Occipital lobe (tissue), 2 donors: ENCODE results near the gene CCNT2. TPM values are rescaled to one million over a fixed set of nuclear protein-coding genes. Genes with fewer than 3 reads are reported as not detected.
"Not testable (repeated sequence)": the region's sequence is repeated elsewhere in the genome, so short reads cannot be mapped to it uniquely, and the experiment has no call there.

Experiments used
- DNase-seq: peaks from one replicate; lab custom pipeline; 2025; lab: John Stamatoyannopoulos, UW
- total RNA-seq: library from RNA; depleted of rRNA; stranded (reverse); fragments of >200 nt; gene quantifications from one replicate; pipeline ENCODE4 v1.2.3, GENCODE V29; 2014

Gene CCNT2
- 106 TPM for total RNA-seq

DNA sequence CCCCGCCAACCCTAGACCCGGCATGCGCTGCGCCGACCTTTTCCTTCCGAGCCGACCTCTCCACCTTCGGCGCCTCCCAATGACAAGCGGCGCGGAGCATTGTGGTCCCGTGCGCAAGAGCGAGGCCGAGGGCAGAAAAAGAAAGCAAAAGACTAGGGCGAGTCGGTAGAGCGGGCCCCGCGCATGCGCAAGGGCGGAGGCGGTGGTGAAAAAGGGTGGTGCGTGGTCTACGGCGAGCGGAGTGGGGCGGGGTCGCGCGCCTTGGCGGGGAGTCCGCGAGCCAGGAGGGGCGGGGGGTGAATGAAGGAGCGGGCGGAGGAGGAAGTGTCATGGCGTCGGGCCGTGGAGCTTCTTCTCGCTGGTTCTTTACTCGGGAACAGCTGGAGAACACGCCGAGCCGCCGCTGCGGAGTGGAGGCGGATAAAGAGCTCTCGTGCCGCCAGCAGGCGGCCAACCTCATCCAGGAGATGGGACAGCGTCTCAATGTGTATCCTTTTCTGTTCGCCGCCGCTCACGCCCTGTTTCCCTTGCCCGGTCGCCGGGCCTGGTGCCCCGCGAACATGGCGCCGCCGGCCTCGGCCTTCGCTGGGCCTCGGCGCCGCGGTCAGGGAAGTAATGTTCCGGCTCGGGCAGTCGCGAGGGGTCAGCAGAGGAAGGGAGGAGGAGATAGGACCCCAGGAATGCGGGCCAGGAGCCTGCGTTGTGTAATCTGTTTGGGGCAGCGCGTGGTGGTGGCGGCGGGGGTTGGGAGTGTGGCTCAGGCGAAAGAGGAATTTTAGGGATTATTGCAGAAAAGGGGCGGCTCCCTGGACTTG is at the start of gene CCNT2:
Gene CCNT2 (plus strand): TSS at position 297 of the 815 bp plus-strand sequence. CDS start 33 bp downstream, at position 330.
- DNase-seq, result peak; percentile 99

DNA sequence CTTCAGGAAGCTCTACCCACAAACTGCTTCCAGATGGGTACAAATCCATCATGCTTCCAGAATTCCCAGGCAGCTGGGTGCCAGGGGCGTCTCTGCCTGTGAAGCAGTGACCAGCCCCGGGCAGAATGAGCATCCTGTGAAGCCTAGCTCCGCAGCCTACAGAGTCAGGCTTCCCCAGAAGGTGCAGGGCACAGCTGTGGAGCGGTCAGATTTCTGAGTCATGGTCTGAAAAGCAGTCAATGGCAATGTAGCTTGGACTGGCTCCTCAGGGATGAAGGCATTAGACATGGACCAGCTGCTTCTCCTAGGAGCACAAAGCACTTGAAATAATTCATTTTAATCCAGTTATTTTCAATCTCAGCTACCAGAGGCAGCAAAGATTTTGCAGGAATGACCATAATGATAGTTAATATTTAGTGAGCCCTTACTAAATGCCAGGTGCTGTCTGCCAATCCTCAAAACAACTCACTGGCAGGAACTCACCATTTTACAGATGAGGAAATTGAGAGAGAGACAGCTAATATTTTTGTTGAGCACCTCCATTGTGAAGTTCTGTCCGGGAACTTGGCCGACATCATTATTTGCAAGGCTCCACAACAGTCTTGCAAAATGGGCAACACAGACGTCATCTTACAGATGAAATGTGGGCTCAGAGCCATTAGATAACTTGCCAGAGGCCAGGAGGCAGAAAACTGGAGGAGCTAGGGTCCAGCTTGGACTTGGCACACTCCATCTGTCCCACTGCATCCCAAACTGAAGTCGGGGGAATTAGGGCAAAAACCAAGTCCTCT is 48.5 kb upstream of the CCNT2 start:
- peak; percentile 5 for DNase-seq

DNA sequence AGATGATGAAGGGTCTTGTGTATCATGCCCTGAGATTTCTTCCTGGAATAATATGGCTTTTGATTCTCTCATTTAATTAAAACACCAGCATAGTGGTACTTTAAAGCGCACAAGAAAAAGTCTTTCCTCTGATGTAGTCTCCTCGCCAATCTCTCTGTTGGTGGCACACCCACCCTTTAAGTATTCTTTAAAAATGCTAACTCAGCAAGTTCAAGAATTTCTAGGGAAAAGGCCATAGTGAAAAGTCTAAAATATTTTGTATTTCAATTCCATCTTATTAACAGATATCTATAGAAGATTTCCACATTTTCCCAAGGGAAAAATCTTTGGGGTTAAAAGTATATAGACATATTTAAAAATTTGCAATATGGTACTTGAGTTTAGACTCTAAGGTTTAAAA is 45.5 kb upstream of the CCNT2 start:
- DNase-seq, result no peak

DNA sequence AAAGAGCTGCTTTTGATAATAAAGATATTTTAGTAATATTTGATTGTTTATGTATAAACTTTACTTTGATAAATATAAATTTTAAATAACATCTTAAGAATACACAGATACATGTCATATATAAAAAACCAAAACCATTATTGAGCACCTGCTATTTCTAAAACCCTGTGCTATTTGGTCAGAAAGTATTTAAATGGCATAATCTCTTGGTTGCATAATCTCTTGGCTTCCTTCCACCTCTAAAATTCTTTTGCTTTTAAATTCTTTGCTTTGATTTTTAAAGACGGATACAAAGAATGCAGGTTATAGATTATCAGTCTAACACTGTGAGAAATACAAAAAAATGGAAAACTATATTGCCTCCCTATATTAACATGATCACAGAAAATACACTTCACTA is 43.3 kb upstream of the CCNT2 start:
- no peak for DNase-seq

DNA sequence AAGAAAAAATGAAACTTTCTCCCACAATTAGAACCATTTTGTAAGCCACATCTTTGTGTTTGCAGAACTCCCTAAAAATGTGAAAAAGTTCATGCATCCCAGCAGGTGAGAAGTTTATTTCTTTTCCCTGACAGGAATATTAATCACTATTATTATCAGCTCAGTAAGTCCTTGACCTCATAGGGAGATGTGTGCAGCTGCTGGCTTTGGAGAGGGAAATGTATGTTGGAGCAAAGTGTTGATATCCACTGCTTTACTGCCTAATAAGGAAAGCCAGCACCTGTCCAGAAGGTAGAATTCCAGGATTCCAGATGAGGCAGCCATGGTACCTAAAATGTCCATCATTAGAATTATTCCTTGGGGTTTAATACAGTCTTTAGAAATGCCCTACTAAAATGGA is 35.8 kb upstream of the CCNT2 start:
- DNase-seq, result no peak

DNA sequence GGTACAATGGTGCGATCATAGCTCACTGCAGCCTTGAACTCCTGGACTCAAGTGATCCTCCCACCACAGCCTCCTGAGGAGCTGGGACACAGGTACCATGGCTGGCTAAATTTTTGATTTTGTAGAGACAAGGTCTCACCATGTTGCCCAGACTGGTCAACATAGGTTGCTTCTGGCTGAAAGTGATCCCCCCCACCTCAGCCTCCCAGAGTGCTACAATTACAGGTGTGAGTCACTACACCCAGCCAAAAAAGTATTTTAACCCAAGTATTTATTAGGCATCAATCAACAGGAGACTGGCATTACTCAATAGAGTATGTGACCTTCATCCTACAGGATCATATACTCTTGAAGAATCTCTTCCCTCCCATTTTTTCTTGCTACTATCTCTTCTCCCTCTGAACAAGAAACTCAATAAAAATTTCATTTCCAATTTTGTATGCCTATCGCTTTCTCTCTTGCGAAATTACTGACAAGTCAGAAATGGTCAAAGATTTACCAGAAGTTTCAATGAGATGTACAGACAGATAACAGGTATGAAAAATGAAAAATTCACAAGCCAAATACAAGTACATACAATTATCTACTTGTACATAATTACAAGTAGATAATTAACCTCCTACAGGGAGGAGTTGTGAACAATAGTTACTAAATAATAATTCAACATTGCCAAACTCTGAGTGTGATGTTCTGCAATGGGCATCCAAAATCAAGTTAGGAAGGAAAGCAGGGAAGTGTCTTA is 34.9 kb upstream of the CCNT2 start:
- no peak for DNase-seq

DNA sequence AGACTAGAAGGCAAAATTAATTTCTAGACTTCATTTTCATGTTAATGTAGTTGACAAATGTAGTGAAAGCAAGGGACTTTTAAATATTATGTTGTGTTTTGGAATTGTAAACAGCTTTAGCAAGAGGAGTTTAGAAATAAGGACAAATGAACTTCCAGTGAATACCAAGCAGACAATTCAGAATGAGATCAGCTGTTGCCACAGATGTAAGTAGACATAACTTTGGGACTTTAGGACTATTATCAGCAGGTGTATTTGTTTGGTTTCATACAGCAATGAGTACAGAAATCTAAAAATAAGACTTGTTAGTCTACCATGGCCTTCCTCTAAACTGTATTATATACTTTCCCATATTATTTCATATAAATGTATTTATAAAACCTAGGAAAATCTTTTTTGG is 34.2 kb upstream of the CCNT2 start:
- no peak for DNase-seq

DNA sequence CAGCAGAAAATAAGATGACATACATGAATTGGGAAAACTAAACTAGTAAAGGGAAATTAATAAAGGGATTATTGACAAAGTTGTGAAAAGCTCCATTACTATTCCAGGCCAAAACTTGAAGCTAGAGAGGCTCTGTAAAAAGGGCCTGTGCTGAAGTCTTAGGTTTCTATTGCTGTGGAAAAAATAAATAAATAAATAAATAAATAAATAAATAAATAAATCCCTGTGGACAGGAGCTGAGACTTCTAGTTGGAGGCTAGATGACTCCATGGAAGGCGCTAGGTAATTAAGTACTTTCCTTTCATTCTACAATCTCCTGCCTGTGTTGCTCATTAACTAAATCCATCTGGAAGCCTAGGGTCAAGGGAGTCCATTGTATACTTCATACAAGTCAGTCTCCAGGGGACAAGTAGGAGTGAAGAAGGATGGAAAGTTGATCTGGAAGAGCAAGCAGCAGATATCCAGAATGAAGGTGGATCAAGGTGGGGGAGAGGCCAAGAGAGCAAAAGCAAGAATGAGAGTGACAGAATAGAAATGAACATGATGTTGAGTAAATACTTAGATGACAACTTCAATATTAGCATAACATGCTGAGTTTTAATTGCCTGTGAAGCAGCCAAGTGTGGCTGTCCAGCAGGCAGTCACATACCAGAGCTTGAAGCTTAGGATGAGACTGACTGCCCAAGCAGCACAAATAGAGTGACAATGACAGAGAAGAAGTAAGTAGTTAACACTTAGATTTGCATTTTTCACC is 26.2 kb upstream of the CCNT2 start:
- no peak for DNase-seq

DNA sequence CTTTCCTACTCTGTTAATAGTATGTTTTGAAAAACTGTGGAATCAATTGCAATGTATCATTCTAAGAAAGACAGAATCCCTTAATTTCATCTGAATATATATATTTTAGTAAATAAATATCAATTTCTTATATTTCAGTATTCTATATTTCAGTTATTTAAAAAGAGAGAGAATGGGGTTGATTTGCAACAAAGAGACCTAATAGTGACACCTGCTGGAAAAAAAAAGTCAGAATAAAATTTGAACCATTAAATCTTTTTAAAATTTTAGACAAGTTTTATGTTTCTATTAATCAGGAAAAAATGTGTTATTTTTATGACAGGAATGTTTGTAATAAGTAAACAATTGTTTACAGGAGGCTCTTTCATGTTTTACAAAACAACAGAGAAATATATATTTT is 20.7 kb upstream of the CCNT2 start:
- DNase-seq, result no peak

DNA sequence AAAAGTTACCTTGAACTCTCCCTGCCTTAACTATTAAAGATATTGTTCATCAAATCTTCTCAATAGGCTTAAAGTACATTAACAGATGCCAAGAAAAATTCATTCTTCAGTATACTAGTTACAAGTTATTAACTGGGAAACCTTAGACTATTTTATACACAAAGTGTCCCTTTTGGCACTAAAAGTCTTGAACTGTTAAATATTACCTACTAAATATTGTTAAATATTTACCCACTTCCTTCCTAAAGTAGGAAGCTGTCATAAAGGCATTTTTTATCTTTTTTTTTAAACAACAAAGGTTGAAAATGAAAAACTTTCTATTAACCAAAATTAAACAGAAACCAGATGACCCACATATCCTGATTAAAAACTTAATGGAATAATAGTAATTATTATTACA is 19.4 kb upstream of the CCNT2 start:
- DNase-seq, result no peak

DNA sequence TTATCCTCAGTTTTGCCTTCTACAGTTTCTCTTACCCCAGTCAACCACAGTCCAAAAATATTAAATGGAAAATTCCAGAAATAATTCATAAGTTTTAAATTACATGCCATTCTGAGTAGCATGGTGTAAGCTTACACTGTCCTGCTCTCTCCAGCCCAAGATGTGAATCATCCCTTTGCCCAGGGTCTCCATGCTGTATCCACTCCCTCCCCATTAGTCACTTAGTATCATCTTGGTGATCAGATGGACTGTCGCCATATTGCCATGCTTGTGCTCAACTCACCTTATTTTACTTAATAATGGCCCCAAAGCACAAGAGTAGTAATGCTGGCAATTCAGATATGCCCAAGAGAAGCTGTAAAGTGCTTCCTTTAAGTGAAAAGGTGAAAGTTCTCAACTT is 18.5 kb upstream of the CCNT2 start:
- DNase-seq, result no peak

DNA sequence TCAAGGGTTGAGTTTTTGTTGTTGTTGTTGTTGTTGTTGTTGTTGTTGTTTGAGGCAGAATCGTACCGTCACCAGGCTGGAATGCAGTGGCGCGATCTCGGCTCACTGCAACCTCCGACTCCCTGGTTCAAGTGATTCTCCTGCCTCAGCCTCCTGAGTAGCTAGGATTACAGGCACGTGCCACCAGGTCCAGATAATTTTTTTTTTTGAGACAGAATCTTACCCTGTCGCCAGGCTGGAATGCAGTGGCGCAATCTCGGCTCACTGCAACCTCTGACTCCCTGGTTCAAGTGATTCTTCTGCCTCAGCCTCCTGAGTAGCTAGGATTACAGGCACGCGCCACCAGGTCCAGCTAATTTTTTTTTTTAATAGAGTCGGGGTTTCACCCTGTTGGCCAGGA is 14.9 kb upstream of the CCNT2 start:
- not testable (repeated sequence) for DNase-seq

DNA sequence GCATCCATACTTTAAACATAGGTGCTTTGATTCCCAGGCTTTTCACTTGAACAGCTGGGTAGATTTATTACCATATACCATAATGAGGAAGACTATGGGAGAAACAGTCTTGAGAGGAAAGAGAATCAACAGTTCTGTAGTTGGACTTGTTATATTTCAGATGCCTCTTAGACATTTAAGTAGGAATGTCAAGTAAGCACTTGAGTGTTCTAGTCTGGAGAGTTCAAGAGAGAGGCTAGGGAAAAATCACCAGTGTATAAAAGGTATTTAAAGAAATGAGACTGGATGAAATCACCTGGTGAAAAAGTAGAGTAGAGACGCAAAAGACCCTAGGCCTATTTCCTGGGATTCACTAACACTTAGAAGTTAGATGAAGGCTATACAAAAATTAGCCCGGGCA is 13.5 kb upstream of the CCNT2 start:
- no peak for DNase-seq

DNA sequence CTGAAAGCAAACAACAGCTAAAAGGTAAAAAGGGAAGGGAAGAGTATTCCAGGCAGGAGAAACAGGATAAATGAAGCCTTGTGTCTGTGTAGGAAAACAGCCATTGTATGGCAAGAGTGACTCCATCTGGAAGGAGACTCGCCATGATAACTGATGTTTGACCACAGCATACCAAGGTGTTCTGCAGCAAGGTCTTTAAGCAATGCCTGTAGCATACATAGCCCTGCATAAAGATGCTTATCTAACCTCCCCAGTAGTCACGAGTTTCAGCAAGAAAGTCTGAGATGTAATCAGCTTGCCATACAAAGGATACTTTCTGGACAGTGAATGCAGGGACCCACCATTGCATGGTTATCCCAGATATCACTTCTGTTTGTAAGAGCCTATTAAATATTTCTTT is 11.9 kb upstream of the CCNT2 start:
- no peak for DNase-seq

DNA sequence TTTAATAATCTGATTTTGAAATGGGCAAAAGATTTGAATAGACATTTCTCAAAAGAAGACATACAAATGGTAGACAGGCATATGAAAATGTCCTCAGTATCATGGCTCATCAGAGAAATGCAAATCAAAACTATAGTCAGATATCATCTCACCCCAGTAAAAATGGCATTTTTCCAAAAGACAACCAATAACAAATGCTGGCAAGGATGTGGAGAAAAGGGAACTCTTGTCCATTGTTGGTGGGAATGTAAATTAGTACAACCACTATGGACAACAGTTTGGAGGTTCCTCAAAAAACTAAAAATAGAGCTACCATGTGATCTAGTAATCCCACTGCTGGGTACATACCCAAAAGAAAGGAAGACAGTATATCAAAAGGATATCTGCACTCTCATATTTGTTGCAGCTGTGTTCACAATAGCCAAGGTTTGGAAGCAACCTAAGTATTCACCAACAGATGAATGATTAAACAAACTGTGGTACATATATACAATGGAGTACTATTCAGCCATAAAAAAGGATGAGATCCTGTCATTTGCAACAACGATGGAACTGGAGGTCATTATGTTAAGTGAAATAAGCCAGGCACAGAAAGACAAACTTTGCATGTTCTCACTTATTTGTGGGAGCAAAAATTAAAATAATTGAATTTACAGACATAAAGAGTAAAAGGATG is 11.0 kb upstream of the CCNT2 start:
- DNase-seq, result not testable (repeated sequence)

DNA sequence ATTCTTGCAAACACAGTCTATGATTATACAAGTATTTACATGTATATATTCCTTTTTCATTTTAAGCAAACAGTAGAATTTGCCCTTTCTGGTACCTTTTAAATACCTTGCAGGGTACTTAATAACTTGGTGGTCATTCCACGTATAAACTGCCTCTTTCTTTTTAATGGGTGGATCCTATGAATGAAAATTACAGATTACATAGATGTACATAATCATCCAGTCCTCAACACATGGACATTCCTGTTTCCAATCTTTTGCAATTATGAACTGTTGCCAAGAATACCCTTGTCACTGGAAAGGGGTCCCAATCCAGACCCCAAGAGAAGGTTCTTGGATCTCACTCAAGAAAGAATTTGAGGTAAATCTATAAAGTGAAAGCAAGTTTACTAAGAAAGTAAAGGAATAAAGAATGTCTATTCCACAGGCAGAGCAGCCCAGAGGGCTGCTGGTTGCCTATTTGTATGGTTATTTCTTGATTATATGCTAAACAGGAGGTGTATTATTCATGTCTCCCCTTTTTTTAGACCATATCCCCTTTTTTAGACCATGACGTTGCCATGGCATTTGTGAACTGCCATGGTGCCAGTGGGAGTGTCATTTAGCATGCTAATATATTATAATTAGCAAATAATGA is 7.7 kb upstream of the CCNT2 start:
- no peak for DNase-seq

DNA sequence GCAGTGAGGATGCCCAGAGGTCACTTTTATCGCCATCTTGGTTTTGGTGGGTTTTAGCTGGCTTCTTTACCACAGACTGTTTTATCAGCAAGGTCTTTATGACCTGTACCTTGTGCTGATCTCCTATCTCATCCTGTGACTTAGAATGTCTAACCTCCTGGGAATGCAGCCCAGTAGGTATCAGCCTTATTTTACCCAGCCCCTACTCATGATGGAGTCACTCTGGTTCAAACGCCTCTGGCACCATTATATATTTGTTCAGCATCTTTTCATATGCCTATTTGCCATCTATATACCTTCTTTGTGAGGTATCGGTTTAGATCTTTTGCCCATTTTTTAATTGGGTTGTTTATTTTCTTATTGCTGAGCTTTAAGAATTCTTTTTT is 7.2 kb upstream of the CCNT2 start:
- DNase-seq, result no peak

DNA sequence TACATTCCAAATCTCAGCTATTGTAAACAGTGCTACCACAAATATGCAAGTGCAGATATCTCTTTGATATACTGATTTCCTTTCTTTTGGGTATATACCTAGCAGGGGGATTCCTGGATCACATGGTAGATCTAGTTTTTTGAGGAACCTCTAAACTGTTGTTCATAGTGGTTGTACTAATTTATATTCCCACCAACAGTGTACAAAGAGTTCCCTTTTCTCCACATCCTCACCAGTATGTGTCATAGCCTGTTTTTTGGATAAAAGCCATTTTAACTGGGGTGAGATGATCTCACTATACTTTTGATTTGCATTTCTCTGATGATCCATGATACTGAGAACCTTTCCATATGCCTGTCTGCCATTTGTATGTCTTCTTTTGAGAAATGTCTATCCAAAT is 6.3 kb upstream of the CCNT2 start:
- DNase-seq, result no peak

DNA sequence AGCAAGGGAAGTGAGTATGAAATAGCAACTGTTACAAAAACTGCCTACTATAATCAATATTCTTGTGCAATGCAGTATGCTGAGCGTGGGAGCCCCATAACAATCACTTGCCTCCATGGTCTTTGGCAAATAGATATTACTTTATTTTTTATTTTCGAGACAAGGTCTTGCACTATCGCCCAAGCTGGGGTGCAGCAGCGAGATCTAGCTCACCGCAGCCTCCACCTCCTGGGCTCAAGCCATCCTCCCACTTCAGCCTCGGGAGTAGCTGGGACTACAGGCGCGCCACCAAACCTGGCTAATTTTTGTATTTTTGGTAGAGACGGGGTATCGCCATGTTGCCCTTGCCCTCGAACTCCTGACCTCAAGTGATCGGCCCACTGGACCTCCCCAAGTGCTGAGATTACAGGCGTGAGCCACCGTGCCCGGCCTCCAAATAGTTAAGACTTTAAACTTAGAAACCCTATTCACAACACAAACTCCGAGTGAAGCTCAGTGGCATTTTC is 1.2 kb upstream of the CCNT2 start:
- no peak for DNase-seq

DNA sequence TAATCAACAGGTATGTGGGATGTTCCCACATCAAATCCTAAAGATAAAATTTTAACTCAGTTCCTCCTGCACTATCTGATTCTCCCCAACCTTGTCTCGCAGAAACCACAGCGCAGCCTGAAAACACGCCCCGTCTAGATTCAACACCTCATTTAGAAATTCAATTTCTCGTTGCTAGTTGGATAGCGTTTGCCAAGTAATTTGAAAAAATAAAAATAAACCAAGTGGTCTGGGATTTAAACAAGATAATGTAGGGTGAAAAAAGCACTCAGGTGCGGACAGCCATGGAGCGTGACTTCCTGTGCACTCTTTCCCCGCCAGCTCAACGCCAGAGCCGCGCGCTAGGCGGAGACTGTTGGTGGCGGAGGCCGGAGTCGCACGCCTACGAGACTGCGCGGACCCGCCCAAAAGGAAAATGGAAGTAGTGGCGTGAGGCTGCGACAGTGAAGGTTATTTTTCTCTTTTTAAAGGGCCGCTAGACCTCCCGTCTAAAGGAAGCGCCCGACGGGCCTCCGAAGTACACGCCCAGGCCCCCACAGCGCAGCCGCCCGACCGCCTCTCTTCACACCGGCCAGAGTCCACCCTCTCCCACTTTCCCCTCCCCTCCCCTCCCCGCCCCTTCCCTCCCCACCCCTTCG is 615 bp upstream of the CCNT2 start:
- no peak for DNase-seq
